ENCODE results near the gene ASTE1.
"Not testable (repeated sequence)": the region's sequence is repeated elsewhere in the genome, so short reads cannot be mapped to it uniquely, and the experiment has no call there.

The ASTE1 gene

GRCh38 chr3:131050001-131050400 is 23.4 kb upstream of the ASTE1 start:
- DNase-seq (ENCODE audit: low read depth): no peak
- TF ChIP-seq CTCF (IDR thresholded peaks at IDR 0.05; ENCODE audit: control insufficient read depth, extremely low read depth, insufficient read depth): no peak
- no peak overlapping the region for H3K4me3 ChIP-seq (ENCODE audit: low read depth, low read length)

DNA sequence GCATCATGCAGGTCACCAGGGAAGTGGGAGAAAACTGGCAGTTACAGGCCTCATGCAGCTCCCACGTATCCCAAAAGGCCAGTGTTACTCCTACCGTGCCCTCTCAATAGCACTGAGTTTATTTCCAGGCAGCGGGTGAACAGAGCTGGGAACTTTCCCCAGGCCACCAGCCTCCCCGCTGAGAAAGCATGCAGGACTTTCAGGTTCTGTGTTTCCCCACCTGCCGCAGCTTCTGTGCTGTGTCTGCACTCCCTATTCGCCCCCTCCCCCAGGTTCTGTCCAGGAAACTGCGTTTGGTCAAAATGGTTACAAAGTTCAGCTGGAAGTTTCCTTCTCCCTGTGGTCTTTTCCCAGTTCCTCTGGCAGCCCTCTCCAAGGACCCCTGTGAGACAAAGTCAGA is 21.4 kb upstream of the ASTE1 start:
- no peak for DNase-seq (ENCODE audit: low read depth)
- no peak for TF ChIP-seq CTCF (IDR thresholded peaks at IDR 0.05; ENCODE audit: control insufficient read depth, extremely low read depth, insufficient read depth)
- no peak overlapping the region for H3K4me3 ChIP-seq (ENCODE audit: low read depth, low read length)

DNA sequence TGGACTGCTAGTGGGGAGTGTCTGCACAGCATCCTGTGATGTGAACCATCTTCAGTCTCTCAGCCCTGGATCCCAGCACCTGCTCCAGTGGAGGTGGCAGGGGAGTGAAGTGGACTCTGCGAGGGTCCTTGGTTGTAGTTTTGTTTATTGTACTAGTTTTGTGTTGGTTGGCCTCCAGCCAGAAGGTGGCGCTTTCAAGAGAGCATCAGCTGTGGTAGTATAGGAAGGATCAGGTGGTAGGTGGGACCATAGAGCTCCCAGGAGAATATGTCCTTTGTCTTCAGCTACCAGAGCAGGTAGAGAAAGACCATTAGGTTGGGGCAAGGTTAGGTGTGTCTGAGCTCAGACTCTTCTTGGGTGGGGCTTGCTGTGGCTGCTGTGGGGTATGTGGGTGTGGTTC is 21.0 kb upstream of the ASTE1 start:
- no peak for TF ChIP-seq CTCF (IDR thresholded peaks at IDR 0.05; ENCODE audit: control insufficient read depth, extremely low read depth, insufficient read depth)
- no peak overlapping the region for H3K4me3 ChIP-seq (ENCODE audit: low read depth, low read length)
- no peak for DNase-seq (ENCODE audit: low read depth)

DNA sequence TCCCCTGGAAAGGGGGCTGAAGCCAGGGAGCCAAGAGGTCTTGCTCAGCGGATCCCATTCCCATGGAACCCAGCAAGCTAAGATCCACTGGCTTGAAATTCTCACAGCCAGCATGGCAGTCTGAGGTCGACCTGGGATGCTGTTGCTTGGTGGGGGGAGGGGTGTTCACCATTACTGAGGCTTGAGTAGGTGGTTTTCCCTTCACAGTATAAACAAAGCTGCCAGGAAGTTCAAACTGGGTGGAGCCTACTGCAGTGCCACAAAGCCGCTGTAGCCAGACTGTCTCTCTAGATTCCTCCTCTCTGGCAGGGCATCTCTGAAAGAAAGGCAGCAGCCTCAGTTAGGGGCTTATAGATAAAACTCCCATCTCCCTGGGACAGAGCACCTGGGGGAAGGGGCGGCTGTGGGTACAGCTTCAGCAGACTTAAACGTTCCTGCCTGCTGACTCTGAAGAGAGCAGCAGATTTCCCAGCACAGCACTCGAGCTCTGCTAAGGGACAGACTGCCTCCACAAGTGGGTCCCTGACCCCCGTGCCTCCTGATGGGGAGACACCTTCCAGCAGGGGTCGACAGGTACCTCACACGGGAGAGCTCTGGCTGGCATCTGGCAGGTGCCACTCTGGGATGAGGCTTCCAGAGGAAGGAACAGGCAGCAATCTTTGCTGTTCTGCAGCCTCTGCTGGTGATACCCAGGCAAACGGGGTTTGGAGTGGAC is 15.8 kb upstream of the ASTE1 start:
- DNase-seq (ENCODE audit: low read depth); H3K4me3 ChIP-seq (ENCODE audit: low read depth, low read length): not testable (repeated sequence)

DNA sequence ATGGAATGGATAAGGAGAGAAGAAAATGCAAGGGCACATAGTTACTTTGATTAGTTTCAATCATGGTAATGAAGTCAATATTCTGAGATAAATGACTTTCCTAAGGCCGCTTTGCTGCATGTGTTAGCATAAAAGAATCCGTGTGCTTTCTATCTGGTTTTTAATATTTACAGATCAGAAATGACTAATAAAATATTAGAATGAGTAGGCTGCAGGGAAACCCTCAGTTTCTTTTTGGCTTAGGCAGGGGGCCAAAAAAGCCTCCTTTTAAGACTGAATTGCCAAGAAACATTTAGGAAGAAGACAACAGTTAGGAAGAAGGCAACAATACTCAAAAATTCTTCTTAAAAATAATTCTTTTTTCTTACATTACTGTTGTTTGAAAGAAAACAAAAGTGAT is 11.7 kb upstream of the ASTE1 start:
- no peak for TF ChIP-seq CTCF (IDR thresholded peaks at IDR 0.05; ENCODE audit: control insufficient read depth, extremely low read depth, insufficient read depth)
- no peak for DNase-seq (ENCODE audit: low read depth)
- no peak overlapping the region for H3K4me3 ChIP-seq (ENCODE audit: low read depth, low read length)

DNA sequence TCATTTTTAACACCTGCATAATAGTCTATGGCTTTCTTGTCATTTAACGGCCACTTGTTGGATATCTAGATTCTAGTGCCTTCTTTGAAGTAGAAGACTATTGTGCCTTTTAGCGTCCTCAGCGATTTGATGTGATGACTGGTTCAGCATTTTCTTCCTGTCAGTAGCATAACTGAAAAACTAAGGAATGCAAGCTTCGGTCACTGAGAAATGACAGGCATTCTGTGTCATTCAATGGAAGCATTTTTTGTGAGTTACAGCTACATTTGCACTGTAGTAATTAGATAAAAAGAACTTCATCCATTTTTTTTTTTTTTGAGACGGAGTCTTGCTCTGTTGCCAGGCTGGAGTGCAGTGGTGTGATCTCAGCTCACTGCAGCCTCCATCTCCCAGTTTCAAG is 10.4 kb upstream of the ASTE1 start:
- no peak for DNase-seq (ENCODE audit: low read depth)
- H3K4me3 ChIP-seq (ENCODE audit: low read depth, low read length): no peak overlapping the region
- no peak for TF ChIP-seq CTCF (IDR thresholded peaks at IDR 0.05; ENCODE audit: control insufficient read depth, extremely low read depth, insufficient read depth)

DNA sequence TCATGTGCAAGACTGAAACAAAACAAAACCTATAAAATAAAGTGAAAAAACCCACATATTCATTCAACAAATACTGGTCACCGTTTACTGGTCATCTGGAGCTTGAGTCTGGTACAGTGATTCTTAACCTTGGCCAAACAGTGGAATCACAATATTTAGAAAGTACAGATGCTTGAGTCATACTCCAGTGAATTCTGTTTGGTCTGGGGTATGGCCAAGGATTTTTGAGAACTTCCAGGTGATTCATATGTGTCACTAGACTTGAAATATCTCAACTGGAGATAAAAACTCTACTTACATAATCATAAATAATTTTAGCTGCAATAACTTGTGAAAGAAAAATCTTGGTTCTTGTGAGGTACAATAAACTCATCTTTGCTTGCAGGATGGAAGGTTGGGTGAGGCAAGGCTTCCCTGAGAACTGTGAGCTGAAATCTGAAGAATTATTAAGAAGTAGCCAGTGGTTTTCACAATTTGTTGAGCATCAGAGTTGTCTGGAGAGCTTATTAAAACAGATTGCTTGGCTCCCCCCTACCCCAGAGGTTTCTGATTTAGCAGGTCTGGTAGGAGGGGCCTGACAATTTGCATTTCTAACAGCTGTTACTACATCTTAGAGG is 9.7 kb upstream of the ASTE1 start:
- DNase-seq (ENCODE audit: low read depth): no peak
- no peak for TF ChIP-seq CTCF (IDR thresholded peaks at IDR 0.05; ENCODE audit: control insufficient read depth, extremely low read depth, insufficient read depth)
- H3K4me3 ChIP-seq (ENCODE audit: low read depth, low read length): no peak overlapping the region

All from LNCaP clone FGC (cell line).